Thoracic aorta (tissue), 2 donors: ENCODE results near the gene HEATR9. TPM values are rescaled to one million over a fixed set of nuclear protein-coding genes. Genes with fewer than 3 reads are reported as not detected.

Experiments used
- ATAC-seq: fragments of 150-250 bp; one replicate; pipeline ENCODE4 v1.8.0; 2017; ENCODE audit warnings: low read depth; ENCODE audit not compliant: insufficient number of reproducible peaks, low FRiP score
- DNase-seq: peaks from one replicate; pipeline ENCODE4 v3.0.0-alpha.2; 2020; ENCODE audit warnings: low spot score
- H3K27ac ChIP-seq, 2 donors: fragments of 200-600 bp; sonication (generic); 1 replicate in 1 of 2; 2 replicates in 1 of 2; pipeline ENCODE4 v1.5.1; 2016; ENCODE audit warnings: mild to moderate bottlenecking in 2 of 2, moderate library complexity in 2 of 2
- H3K27me3 ChIP-seq: fragments of 200-600 bp; sonication (generic); replicated peaks from 2 replicates; pipeline ENCODE4 v1.6.0; 2016; ENCODE audit warnings: mild to moderate bottlenecking; ENCODE audit not compliant: insufficient read depth
- H3K36me3 ChIP-seq: fragments of 200-600 bp; sonication (generic); one replicate; pipeline ENCODE4 v1.5.1; 2016
- H3K4me1 ChIP-seq, 2 donors: fragments of 200-600 bp; sonication (generic); 1 replicate in 1 of 2; 2 replicates in 1 of 2; pipeline versions ENCODE4 v1.5.1 to v1.6.0; 2016; ENCODE audit warnings: low read depth in 2 of 2, mild to moderate bottlenecking in 1 of 2; ENCODE audit not compliant: control insufficient read depth in 1 of 2
- H3K4me3 ChIP-seq: fragments of 200-600 bp; sonication (generic); 2 replicates; pipeline ENCODE4 v1.5.1; 2016; ENCODE audit warnings: mild to moderate bottlenecking
- H3K9me3 ChIP-seq: fragments of 200-600 bp; sonication (generic); 2 replicates; pipeline ENCODE4 v1.5.1; 2016
- total RNA-seq, 2 donors: library from RNA; depleted of rRNA; stranded (reverse); fragments of >200 nt; gene quantifications; one replicate each; pipeline versions ENCODE4 v1.1.0 to v1.2.3, GENCODE V29; 2016
- TF ChIP-seq, protein P1 (sequence below): fragments of 200-600 bp; sonication (generic); IDR thresholded peaks from one replicate; pipeline ENCODE4 v1.5.1; 2019; ENCODE audit warnings: antibody characterized with exemption

HEATR9 gene
- total RNA-seq, 2 donors from 2014 or later = not detected

DNA sequence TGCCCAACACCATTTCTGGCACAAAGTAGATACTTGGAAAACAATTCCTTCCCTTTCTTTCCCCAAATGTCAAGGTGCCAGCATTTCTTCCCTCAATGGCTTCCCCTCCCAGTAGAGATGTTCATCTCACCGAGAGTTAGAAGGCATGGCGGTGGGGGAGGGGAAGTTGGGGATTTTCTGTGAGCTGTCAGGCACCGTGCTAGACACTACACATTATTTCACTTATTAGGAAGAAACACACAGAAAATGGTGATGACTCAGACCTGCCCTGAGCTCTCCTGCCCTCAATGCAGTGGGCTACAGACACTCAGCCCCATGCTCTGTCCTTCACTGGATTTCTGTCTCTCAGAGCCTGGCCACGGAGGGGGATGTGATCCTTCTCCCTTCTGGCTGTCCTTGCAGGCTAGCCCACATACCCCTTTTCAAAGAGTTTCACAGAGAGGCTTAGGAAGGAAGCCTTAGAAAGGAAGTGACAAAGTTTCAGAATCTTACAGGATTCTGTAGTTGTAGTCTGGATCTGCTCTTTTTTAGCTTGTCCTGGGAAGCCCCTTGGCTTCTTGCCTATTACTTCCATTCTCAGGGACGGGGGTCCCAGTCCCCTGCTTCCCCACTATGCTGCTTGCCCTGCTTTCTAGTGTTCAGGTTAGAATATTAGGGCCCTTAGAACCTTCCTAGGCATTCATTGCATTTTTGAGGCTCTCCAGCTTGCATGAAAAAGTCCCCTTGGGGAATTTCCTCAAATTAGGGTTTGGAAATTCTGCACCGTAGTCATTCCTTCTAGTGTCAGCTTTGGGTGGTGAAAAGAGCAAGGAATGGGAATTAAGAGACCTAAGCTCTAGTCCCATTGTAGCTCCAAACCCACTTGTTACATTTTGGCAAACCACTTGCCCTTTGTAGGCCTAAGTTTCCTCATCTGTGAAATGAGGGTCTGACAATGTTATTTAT is 23.7 kb upstream of the HEATR9 start:
- no peaks in the 10 kb centered on the region for H3K9me3 ChIP-seq
- TF ChIP-seq, protein P1, sequence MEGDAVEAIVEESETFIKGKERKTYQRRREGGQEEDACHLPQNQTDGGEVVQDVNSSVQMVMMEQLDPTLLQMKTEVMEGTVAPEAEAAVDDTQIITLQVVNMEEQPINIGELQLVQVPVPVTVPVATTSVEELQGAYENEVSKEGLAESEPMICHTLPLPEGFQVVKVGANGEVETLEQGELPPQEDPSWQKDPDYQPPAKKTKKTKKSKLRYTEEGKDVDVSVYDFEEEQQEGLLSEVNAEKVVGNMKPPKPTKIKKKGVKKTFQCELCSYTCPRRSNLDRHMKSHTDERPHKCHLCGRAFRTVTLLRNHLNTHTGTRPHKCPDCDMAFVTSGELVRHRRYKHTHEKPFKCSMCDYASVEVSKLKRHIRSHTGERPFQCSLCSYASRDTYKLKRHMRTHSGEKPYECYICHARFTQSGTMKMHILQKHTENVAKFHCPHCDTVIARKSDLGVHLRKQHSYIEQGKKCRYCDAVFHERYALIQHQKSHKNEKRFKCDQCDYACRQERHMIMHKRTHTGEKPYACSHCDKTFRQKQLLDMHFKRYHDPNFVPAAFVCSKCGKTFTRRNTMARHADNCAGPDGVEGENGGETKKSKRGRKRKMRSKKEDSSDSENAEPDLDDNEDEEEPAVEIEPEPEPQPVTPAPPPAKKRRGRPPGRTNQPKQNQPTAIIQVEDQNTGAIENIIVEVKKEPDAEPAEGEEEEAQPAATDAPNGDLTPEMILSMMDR = no peak
- H3K36me3 ChIP-seq = no peaks in the 10 kb centered on the region
- H3K27ac ChIP-seq = no peak overlapping the region
- no peak overlapping the region for H3K4me3 ChIP-seq
- no peak for DNase-seq
- H3K4me1 ChIP-seq = peaks cover 6 to 8% of the 10 kb centered on the region in 2 donors
- ATAC-seq = no peak
- no peaks in the 10 kb centered on the region for H3K27me3 ChIP-seq

DNA sequence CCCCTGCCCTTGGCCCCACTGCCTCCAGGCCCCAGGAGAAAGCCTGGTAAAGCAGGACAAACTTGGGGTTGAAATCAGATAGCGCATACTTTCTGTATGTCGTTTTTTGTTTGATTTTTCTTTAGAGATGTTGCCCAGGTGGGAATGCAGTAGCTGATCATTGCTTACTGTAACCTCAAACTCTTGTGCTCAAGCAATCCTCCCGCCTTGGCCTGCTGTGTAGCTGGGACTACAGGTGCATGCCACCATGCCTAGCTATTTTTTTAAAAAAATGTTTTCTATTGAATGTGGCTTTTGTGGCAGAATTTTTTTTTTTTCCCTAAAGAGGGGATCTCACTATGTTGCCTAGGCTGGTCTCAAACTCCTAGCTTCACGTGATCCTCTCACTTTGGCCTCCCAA is 22.6 kb upstream of the HEATR9 start:
- TF ChIP-seq, protein P1 = no peak
- Histone ChIP-seq H3K4me3 (no peak overlapping the region), H3K27me3 (no peaks in the 10 kb centered on the region), H3K27ac (no peak overlapping the region), H3K4me1 (peaks cover 6 to 8% of the 10 kb centered on the region in 2 donors), H3K9me3 (no peaks in the 10 kb centered on the region), H3K36me3 (no peaks in the 10 kb centered on the region)
- ATAC-seq (no peak), DNase-seq (no peak)

DNA sequence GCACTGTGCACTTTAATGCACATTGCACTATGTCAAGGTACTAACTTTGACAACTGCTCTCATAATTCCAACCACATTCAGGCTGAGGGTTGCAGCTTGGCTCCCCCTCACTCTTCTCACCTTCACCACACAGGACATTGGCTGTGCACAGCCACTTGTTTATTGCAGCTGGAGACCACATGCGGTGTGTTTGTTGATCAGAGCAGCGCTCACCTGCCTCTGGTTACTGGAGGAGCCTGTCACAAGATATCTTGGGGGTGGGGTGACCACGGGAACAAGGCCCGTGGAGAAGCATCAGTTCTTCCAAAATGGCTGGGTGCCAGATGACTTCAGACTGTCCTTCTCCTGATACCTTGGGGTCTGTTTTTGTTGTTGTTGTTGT is 22.1 kb upstream of the HEATR9 start:
- ATAC-seq = no peak
- Histone ChIP-seq H3K36me3 (no peaks in the 10 kb centered on the region), H3K27me3 (no peaks in the 10 kb centered on the region), H3K4me1 (peaks cover 6 to 8% of the 10 kb centered on the region in 2 donors), H3K9me3 (no peaks in the 10 kb centered on the region), H3K27ac (no peak overlapping the region), H3K4me3 (no peak overlapping the region)
- DNase-seq = no peak
- TF ChIP-seq, protein P1 = no peak

DNA sequence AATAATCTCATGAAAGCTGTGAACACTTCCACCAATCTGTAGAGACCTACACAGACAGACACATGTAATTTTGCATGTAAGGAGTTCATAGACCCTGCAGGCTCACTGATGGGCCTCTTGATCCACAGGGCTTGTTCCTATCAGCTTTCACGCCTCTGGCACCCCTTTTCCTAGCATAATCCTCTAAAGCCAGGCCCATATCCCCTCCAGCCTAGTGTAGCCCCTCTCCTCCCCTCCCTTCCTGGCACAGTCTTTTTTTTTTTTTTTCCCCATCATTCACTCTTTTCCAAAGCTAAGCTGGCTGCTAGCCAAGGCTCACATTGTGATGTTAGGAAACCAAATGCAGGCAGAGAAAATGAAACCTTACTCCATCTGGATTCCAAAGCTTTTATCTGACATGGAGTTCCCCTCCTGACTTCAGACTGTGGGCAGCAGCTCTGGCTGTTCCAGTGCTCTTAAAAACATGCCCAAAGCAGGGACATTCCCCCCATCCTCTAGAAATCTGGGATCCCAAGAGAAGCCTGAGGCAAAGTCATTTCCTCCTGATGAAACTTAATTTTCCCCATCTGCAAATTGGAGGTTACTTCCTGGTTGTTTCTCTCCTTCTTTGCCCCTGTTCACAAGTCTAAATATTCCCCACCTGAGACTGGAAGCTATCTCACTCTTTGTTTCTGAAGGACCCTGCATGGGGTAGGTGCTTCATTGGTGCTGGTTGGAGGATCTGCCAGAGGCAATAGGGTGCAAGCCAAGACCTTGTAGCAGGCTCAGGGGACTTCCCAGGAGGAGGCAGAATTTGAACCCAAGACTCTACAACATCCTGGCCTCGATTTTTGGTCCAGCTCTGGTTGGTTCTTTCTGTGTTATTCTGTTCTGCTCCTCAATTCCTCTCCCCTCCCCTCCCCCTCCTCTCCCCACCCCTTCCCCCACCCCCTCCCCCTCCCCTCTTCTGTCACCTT is 21.4 kb upstream of the HEATR9 start:
- Histone ChIP-seq H3K27ac (no peak overlapping the region), H3K4me1 (peaks cover 6 to 8% of the 10 kb centered on the region in 2 donors), H3K4me3 (no peak overlapping the region), H3K27me3 (no peaks in the 10 kb centered on the region), H3K36me3 (no peaks in the 10 kb centered on the region), H3K9me3 (no peaks in the 10 kb centered on the region)
- no peak for ATAC-seq
- no peak for DNase-seq
- TF ChIP-seq, protein P1 = no peak

DNA sequence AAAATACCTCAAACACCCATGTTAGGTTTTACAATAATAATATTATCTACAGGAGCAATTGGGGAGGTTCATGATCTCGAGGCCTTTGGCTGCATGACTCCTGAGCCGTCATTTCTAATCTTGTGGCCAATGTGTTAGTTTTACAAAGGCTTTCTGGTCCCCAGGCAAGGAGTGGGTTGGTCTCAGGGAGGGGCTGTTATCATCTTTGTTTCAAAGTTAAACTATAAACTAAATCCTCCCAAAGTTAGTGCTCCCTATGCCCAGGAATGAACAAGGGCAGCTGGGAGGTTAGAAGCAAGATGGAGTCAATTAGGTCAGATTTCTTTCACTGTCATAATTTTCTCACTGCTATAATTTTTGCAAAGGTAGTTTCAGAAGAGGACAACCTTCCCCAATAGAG is 20.6 kb upstream of the HEATR9 start:
- Histone ChIP-seq H3K4me3 (no peak overlapping the region), H3K9me3 (no peaks in the 10 kb centered on the region), H3K36me3 (no peaks in the 10 kb centered on the region), H3K4me1 (peaks cover 6 to 8% of the 10 kb centered on the region in 2 donors), H3K27me3 (no peaks in the 10 kb centered on the region), H3K27ac (no peak overlapping the region)
- TF ChIP-seq, protein P1 = no peak
- ATAC-seq (no peak), DNase-seq (no peak)
